Mammary epithelial cell (primary cell): ENCODE results near the gene FOLR2.

ENCODE experiments used
- EZH2 ChIP-seq: IDR thresholded peaks from 2 replicates; pipeline ENCODE4 v1.6.1; 2012; ENCODE audit warnings: low read length, inconsistent platforms, borderline replicate concordance
- TF ChIP-seq, protein P1 (sequence below), 2 donors: IDR thresholded peaks in 1 of 2; conservative IDR thresholded peaks in 1 of 2; 2 replicates each; pipeline ENCODE4 v1.5.1; 2011 to 2012; ENCODE audit warnings: inconsistent platforms in 2 of 2, low read length in 2 of 2, mild to moderate bottlenecking in 2 of 2, control low read depth in 1 of 2, low read depth in 1 of 2; ENCODE audit not compliant: insufficient read depth in 1 of 2; ENCODE audit errors: extremely low read depth in 1 of 2

DNA sequence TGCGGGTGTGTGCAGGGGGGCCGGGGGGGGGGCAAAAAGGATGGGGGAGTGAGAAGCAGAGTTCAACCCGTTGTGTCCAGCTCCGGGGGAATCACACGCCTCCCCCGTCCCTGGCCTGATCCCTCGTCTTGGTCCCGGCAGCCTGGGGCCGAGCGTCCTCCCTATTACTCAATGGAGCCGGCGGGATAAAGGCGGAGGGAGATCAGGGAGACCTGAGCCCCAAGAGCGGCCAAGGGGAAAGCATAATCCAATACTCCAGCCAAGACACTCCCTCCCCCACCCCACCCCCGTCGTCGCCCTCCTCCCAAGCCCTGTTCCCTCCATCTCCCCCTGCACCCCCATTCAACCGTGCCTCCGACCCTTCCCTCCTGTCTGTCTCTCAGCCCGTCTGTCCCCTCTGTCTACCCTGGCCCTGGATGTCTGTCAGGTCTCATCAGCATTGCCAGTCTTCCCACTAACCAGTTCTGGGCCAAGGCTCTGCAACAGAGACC, 24.7 kb downstream of the FOLR2 start:
- no peak for TF ChIP-seq EZH2
- TF ChIP-seq, protein P1, sequence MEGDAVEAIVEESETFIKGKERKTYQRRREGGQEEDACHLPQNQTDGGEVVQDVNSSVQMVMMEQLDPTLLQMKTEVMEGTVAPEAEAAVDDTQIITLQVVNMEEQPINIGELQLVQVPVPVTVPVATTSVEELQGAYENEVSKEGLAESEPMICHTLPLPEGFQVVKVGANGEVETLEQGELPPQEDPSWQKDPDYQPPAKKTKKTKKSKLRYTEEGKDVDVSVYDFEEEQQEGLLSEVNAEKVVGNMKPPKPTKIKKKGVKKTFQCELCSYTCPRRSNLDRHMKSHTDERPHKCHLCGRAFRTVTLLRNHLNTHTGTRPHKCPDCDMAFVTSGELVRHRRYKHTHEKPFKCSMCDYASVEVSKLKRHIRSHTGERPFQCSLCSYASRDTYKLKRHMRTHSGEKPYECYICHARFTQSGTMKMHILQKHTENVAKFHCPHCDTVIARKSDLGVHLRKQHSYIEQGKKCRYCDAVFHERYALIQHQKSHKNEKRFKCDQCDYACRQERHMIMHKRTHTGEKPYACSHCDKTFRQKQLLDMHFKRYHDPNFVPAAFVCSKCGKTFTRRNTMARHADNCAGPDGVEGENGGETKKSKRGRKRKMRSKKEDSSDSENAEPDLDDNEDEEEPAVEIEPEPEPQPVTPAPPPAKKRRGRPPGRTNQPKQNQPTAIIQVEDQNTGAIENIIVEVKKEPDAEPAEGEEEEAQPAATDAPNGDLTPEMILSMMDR (conservative IDR thresholded peaks at IDR 0.05 in 1 of 2, IDR thresholded peaks at IDR 0.05 in 1 of 2; ENCODE audit: extremely low read depth in 1 of 2, insufficient read depth in 1 of 2, low read depth in 1 of 2, low read length in 2 of 2): no peak
